ENCODE results near the gene IMPDH1.

GRCh38 chr7:128389618-128390329, 20.0 kb downstream of the IMPDH1 start:
- TF ChIP-seq CTCF (IDR thresholded peaks at IDR 0.05; ENCODE audit: low read length) = no peak
- TF ChIP-seq EZH2 (optimal IDR thresholded peaks at IDR 0.05; ENCODE audit: low read depth, low read length) = no peak
- no peak for TF ChIP-seq EZH2phosphoT487 (IDR thresholded peaks at IDR 0.05; ENCODE audit: low read length)
